Tibial nerve (tissue), 4 donors: ENCODE results near the gene USP22. TPM values are rescaled to one million over a fixed set of nuclear protein-coding genes. Genes with fewer than 3 reads are reported as not detected.
"Not testable (repeated sequence)": the region's sequence is repeated elsewhere in the genome, so short reads cannot be mapped to it uniquely, and the experiment has no call there.

Experiments used
- DNase-seq, 2 donors: peaks; one replicate each; pipeline ENCODE4 v3.0.0-alpha.2; 2019; ENCODE audit warnings: low spot score in 2 of 2
- H3K27ac ChIP-seq, 4 donors: fragments of 200-600 bp; sonication (generic) in 3 of 4; one replicate each; pipeline ENCODE4 v1.5.1; 2017 to 2019; ENCODE audit warnings: mild to moderate bottlenecking in 1 of 4
- H3K27me3 ChIP-seq, 2 donors: fragments of 200-600 bp; sonication (generic) in 1 of 2; one replicate each; pipeline versions ENCODE4 v1.5.1 to v1.6.0; 2017 to 2019
- H3K36me3 ChIP-seq, 3 donors: fragments of 200-600 bp; sonication (generic); one replicate each; pipeline ENCODE4 v1.5.1; 2018 to 2019
- H3K4me1 ChIP-seq, 4 donors: fragments of 200-600 bp; sonication (generic) in 3 of 4; one replicate each; pipeline ENCODE4 v1.5.1; 2017 to 2019
- H3K4me3 ChIP-seq, 4 donors: fragments of 200-600 bp; sonication (generic) in 3 of 4; one replicate each; pipeline ENCODE4 v1.5.1; 2017 to 2019; ENCODE audit warnings: mild to moderate bottlenecking in 1 of 4, moderate library complexity in 1 of 4
- H3K9me3 ChIP-seq, 4 donors: fragments of 200-600 bp; sonication (generic) in 3 of 4; one replicate each; pipeline ENCODE4 v1.5.1; 2017 to 2019
- CTCF ChIP-seq, 5 experiments: fragments of 200-600 bp in 3 of 5; fragments of 450-650 bp in 2 of 5; sonication (generic) in 3 of 5; IDR thresholded peaks; one replicate each; pipeline ENCODE4 v1.5.1; 2016 to 2019; ENCODE audit warnings: antibody characterized with exemption in 5 of 5, mild to moderate bottlenecking in 3 of 5, moderate library complexity in 2 of 5
- EP300 ChIP-seq, 2 donors: sonication (generic); formaldehyde crosslinking; IDR thresholded peaks; one replicate each; pipeline ENCODE4 v1.6.1; 2017; ENCODE audit warnings: antibody characterized with exemption in 2 of 2, mild to moderate bottlenecking in 1 of 2
- POLR2A ChIP-seq, 2 donors: fragments of 450-650 bp; IDR thresholded peaks; one replicate each; pipeline ENCODE4 v1.6.1; 2017; ENCODE audit warnings: antibody characterized with exemption in 2 of 2, mild to moderate bottlenecking in 2 of 2, moderate library complexity in 2 of 2
- WGBS, 2 donors: methylation state at CpG; one replicate each; pipeline ENCODE4 v1.1.5; 2018; 5-methylcytosine and 5-hydroxymethylcytosine counted together
- total RNA-seq, 4 donors: library from RNA; depleted of rRNA; stranded (reverse); fragments of >200 nt; gene quantifications; one replicate each; pipeline ENCODE4 v1.1.0, GENCODE V29; 2016

Gene USP22
- total RNA-seq, 4 donors from 2014 or later = 109 to 169 (median 133) TPM

- DNase-seq = no peak
- H3K27me3 ChIP-seq = no peaks in the 10 kb centered on the region
- H3K27ac ChIP-seq = no peak overlapping the region
- no peak overlapping the region for H3K4me3 ChIP-seq
- no peaks in the 10 kb centered on the region for H3K9me3 ChIP-seq
- WGBS, 2 donors = 75 to 78% methylated on average over 3 of the region's 3 CpGs
- no peaks in the 10 kb centered on the region for H3K4me1 ChIP-seq
- TF ChIP-seq POLR2A (IDR thresholded peaks at IDR 0.05) (no peak), CTCF (IDR thresholded peaks at IDR 0.05) (no peak), EP300 (IDR thresholded peaks at IDR 0.05) (no peak)
- no peaks in the 10 kb centered on the region for H3K36me3 ChIP-seq
Measured at GRCh38 chr17:20983359-20983637, 59.5 kb downstream of the USP22 start.

- H3K9me3 ChIP-seq = no peaks in the 10 kb centered on the region
- WGBS, 2 donors = 90 to 92% methylated on average over 17 of the region's 17 CpGs
- no peaks in the 10 kb centered on the region for H3K36me3 ChIP-seq
- TF ChIP-seq POLR2A (IDR thresholded peaks at IDR 0.05) (no peak), CTCF (IDR thresholded peaks at IDR 0.05) (no peak), EP300 (IDR thresholded peaks at IDR 0.05) (no peak)
- H3K27me3 ChIP-seq = no peaks in the 10 kb centered on the region
- no peak overlapping the region for H3K4me3 ChIP-seq
- H3K27ac ChIP-seq = no peak overlapping the region
- no peaks in the 10 kb centered on the region for H3K4me1 ChIP-seq
- no peak for DNase-seq
Measured at GRCh38 chr17:20982589-20983358, 60.0 kb downstream of the USP22 start.

- H3K27me3 ChIP-seq = no peaks in the 10 kb centered on the region
- DNase-seq = no peak
Measured at GRCh38 chr17:20981046-20981920, 61.5 kb downstream of the USP22 start.

GRCh38 chr17:20979792-20980083 is 63.1 kb downstream of the USP22 start:
- TF ChIP-seq CTCF (IDR thresholded peaks at IDR 0.05) (no peak), POLR2A (IDR thresholded peaks at IDR 0.05) (no peak), EP300 (IDR thresholded peaks at IDR 0.05) (no peak)
- Histone ChIP-seq H3K9me3 (no peaks in the 10 kb centered on the region), H3K27ac (no peak overlapping the region), H3K4me1 (no peaks in the 10 kb centered on the region), H3K36me3 (no peaks in the 10 kb centered on the region), H3K4me3 (no peak overlapping the region), H3K27me3 (no peaks in the 10 kb centered on the region)
- 61 to 88% methylated on average over 3 of the region's 3 CpGs for WGBS, 2 donors
- DNase-seq = no peak

More at GRCh38 chr17:20981046-20981920, 61.5 kb downstream of the USP22 start:
- no peak for TF ChIP-seq CTCF (IDR thresholded peaks at IDR 0.05)
- TF ChIP-seq POLR2A (IDR thresholded peaks at IDR 0.05) = no peak
- no peak for TF ChIP-seq EP300 (IDR thresholded peaks at IDR 0.05)
- Histone ChIP-seq H3K4me1 (no peaks in the 10 kb centered on the region), H3K9me3 (no peaks in the 10 kb centered on the region), H3K4me3 (no peak overlapping the region), H3K27ac (no peak overlapping the region), H3K36me3 (no peaks in the 10 kb centered on the region)
- 87% methylated on average over 14 of the region's 14 CpGs for WGBS, 2 donors

- 70 to 72% methylated on average over 9 of the region's 9 CpGs for WGBS, 2 donors
- H3K27ac ChIP-seq, H3K36me3 ChIP-seq, H3K27me3 ChIP-seq, H3K4me1 ChIP-seq, H3K4me3 ChIP-seq, H3K9me3 ChIP-seq, DNase-seq: not testable (repeated sequence)
Measured at GRCh38 chr17:20979007-20979791, 63.6 kb downstream of the USP22 start.
